K562 (cell line): ENCODE data around the gene HLF. TPM values are rescaled to one million over a fixed set of nuclear protein-coding genes. Genes with fewer than 3 reads are reported as not detected.

Experiments used
- ATAC-seq: fragments of 200-7000 bp; cut with Tn5 transposase; 3 replicates; pipeline ENCODE4 v1.9.1; 2020; ENCODE audit warnings: moderate library complexity
- BruUV-seq: library from RNA; stranded (reverse); fragments of 400-500 nt; replicated peaks from 2 replicates; lab custom pipeline; 2021; lab: Mats Ljungman, UMichigan
- CTCF ChIA-PET: fragments of 300-600 bp; formaldehyde crosslinking; extraction: SDS; loops from one replicate; lab custom pipeline; 2021; ENCODE audit warnings: low intra/inter-chr PET ratio; lab: Yijun Ruan, JAX
- POLR2A ChIA-PET: fragments of 300-600, 350-650 bp; sonication (Branson Sonifier 250); formaldehyde crosslinking; extraction: SDS; loops from one replicate; lab custom pipeline; 2021; ENCODE audit warnings: antibody characterized with exemption, inconsistent platforms; lab: Yijun Ruan, JAX
- DNase-seq, 4 experiments: peaks; one replicate each; pipeline versions ENCODE4 v3.0.0 to v3.0.0-alpha.2; 2011 to 2018; ENCODE audit warnings: low spot score in 3 of 4, mixed read lengths in 3 of 4; ENCODE audit errors: extremely low read depth in 1 of 4
- FAIRE-seq: peaks from 2 replicates; lab custom pipeline; 2011; peaks lifted over from hg19 to GRCh38; lab: Jason Lieb, UNC
- H2AFZ ChIP-seq: 2 replicates; pipeline ENCODE4 v1.6.0; 2011; ENCODE audit warnings: low read depth, low read length, control low read depth, inconsistent platforms
- H3K27ac ChIP-seq: fragments of 200-600 bp; 3 replicates; pipeline ENCODE4 v1.8.0; 2011; ENCODE audit warnings: low read depth, mild to moderate bottlenecking, control low read depth, inconsistent platforms, low read length, moderate library complexity, mixed read lengths; ENCODE audit errors: extremely low read depth
- H3K27me3 ChIP-seq, 2 experiments: fragments of 300-600 bp in 1 of 2; 2 replicates in 1 of 2; 3 replicates in 1 of 2; pipeline versions ENCODE4 v1.6.0 to v1.8.0; 2011; ENCODE audit warnings: inconsistent platforms in 2 of 2, low read length in 2 of 2, mild to moderate bottlenecking in 1 of 2, mixed read lengths in 1 of 2, moderate library complexity in 1 of 2; ENCODE audit not compliant: control insufficient read depth in 2 of 2, insufficient read depth in 2 of 2
- H3K36me3 ChIP-seq: fragments of 300-600 bp; 3 replicates; pipeline ENCODE4 v1.8.0; 2011; ENCODE audit warnings: mild to moderate bottlenecking, low read length, inconsistent platforms; ENCODE audit not compliant: control insufficient read depth, insufficient read depth
- H3K4me1 ChIP-seq, 2 experiments: fragments of 200-600 bp in 1 of 2; replicated peaks in 1 of 2; 2 replicates in 1 of 2; 3 replicates in 1 of 2; pipeline versions ENCODE4 v1.5.1 to v1.8.0; 2011; ENCODE audit warnings: inconsistent platforms in 2 of 2, low read length in 2 of 2, mild to moderate bottlenecking in 1 of 2, mixed read lengths in 1 of 2, moderate library complexity in 1 of 2; ENCODE audit not compliant: control insufficient read depth in 2 of 2, insufficient read depth in 2 of 2
- H3K4me2 ChIP-seq: 2 replicates; pipeline ENCODE4 v1.6.1; 2011; ENCODE audit warnings: low read length, control low read depth, inconsistent platforms, mixed read lengths; ENCODE audit not compliant: insufficient read depth
- H3K4me3 ChIP-seq: fragments of 200-600 bp; sonication (generic), shearing (Covaris generic); 2 replicates; pipeline ENCODE4 v1.5.1; 2016; ENCODE audit warnings: control low read depth, inconsistent platforms
- H3K79me2 ChIP-seq: fragments of 200-600 bp; 3 replicates; pipeline ENCODE4 v1.8.0; 2011; ENCODE audit warnings: low read length, inconsistent platforms; ENCODE audit not compliant: control insufficient read depth, insufficient read depth
- H3K9ac ChIP-seq, 2 experiments: 2 replicates each; pipeline versions ENCODE4 v1.6.0 to v1.6.1; 2011; ENCODE audit warnings: low read depth in 2 of 2, low read length in 2 of 2, control low read depth in 1 of 2, inconsistent platforms in 1 of 2, mild to moderate bottlenecking in 1 of 2, mixed read lengths in 1 of 2; ENCODE audit not compliant: insufficient read depth in 1 of 2
- H3K9me1 ChIP-seq: one replicate; pipeline ENCODE4 v1.6.0; 2011; ENCODE audit warnings: inconsistent platforms, mild to moderate bottlenecking, low read length, moderate library complexity; ENCODE audit not compliant: control insufficient read depth, insufficient read depth
- H3K9me3 ChIP-seq: replicated peaks from 2 replicates; pipeline ENCODE4 v1.5.1; 2011; ENCODE audit warnings: low read depth, low read length, inconsistent platforms; ENCODE audit not compliant: control insufficient read depth, insufficient read depth
- H4K20me1 ChIP-seq: replicated peaks from 2 replicates; pipeline ENCODE4 v1.6.1; 2011; ENCODE audit warnings: low read length, inconsistent platforms, mixed read lengths; ENCODE audit not compliant: control insufficient read depth, insufficient read depth
- ELF1 ChIP-seq: fragments of 200-800 bp; sonication (Bioruptor generic); IDR thresholded peaks from 2 replicates; pipeline ENCODE4 v1.6.1; 2016; ENCODE audit warnings: missing genetic modification characterization, missing compliant biosample characterization
- GABPA ChIP-seq: fragments of 200-800 bp; sonication (Bioruptor generic); conservative IDR thresholded peaks from 2 replicates; pipeline ENCODE4 v1.6.1; 2016; ENCODE audit warnings: low read depth, missing genetic modification characterization, missing compliant biosample characterization
- HOXB6 ChIP-seq: fragments of 250-450 bp; sonication (Bioruptor Pico); IDR thresholded peaks from 2 replicates; pipeline ENCODE4 v1.5.1; 2022; ENCODE audit warnings: mild to moderate bottlenecking, borderline replicate concordance
- KDM4B ChIP-seq, 2 experiments: fragments of 450-650 bp in 1 of 2; sonication (generic) in 1 of 2; IDR thresholded peaks; 2 replicates each; pipeline ENCODE4 v1.6.1; 2016 to 2017; ENCODE audit warnings: borderline replicate concordance in 2 of 2, antibody characterized with exemption in 1 of 2, low read depth in 1 of 2, mild to moderate bottlenecking in 1 of 2
- LCOR ChIP-seq: sonication (generic); formaldehyde crosslinking; IDR thresholded peaks from 2 replicates; pipeline ENCODE4 v1.8.0; 2022; ENCODE audit warnings: mild to moderate bottlenecking, missing genetic modification reagents
- MAFK ChIP-seq: IDR thresholded peaks from 2 replicates; pipeline ENCODE4 v1.6.1; 2011; ENCODE audit warnings: low read length, improper control_type of control experiment
- NFE2 ChIP-seq: IDR thresholded peaks from 2 replicates; pipeline ENCODE4 v1.6.1; 2014; ENCODE audit warnings: antibody characterized with exemption, low read depth
- PHB2 ChIP-seq: fragments of 450-650 bp; IDR thresholded peaks from 2 replicates; pipeline ENCODE4 v1.6.1; 2017; ENCODE audit warnings: low read depth
- POLR3A ChIP-seq: IDR thresholded peaks from 2 replicates; pipeline ENCODE4 v1.6.1; 2011; ENCODE audit warnings: borderline replicate concordance, mild to moderate bottlenecking, moderate library complexity; ENCODE audit not compliant: insufficient read length, insufficient read depth; ENCODE audit errors: extremely low read depth
- SRSF3 ChIP-seq: fragments of 200-400 bp; formaldehyde crosslinking; IDR thresholded peaks from 2 replicates; pipeline ENCODE4 v1.6.1; 2016; ENCODE audit warnings: mild to moderate bottlenecking, low read length, moderate library complexity; ENCODE audit not compliant: insufficient read depth
- TRIM24 ChIP-seq, 2 experiments: fragments of 450-650 bp; IDR thresholded peaks; 2 replicates each; pipeline ENCODE4 v1.6.1; 2016
- ZNF311 ChIP-seq: fragments of 250-450 bp; sonication (Bioruptor Pico); IDR thresholded peaks from 2 replicates; pipeline ENCODE4 v1.4.0; 2020; ENCODE audit warnings: mild to moderate bottlenecking, moderate library complexity
- ZNF717 ChIP-seq: fragments of 250-450 bp; sonication (Bioruptor Pico); IDR thresholded peaks from 2 replicates; pipeline ENCODE4 v1.5.0; 2021
- ZNF766 ChIP-seq: fragments of 200-800 bp; sonication (Bioruptor generic); conservative IDR thresholded peaks from 2 replicates; pipeline ENCODE4 v1.6.1; 2016; ENCODE audit warnings: missing genetic modification characterization, missing compliant biosample characterization
- ZZZ3 ChIP-seq: fragments of 450-650 bp; IDR thresholded peaks from 2 replicates; pipeline ENCODE4 v1.6.1; 2016; ENCODE audit warnings: antibody characterized with exemption, mild to moderate bottlenecking, moderate library complexity
- WGBS: fragments of 100-300 bp; shearing (Covaris generic); methylation state at CpG from one replicate; pipeline ENCODE4 v1.1.6; 2016; ENCODE audit warnings: low coverage, mixed read lengths; ENCODE audit not compliant: insufficient coverage; ENCODE audit errors: missing lambda C conversion rate; 5-methylcytosine and 5-hydroxymethylcytosine counted together
- in situ Hi-C: fragments of 300-500 bp; cut with MboI; formaldehyde crosslinking; loops from 4 replicates; pipeline ENCODE4 v1.15.0; 2018; ENCODE audit warnings: inconsistent platforms, mixed read lengths
- intact Hi-C: fragments of 100-400 bp; cut with micrococcal nuclease; formaldehyde crosslinking; loops from 2 replicates; pipeline ENCODE4 v1.14.2; 2022
- polyA plus RNA-seq, 8 experiments: library from polyadenylated mRNA; depleted of rRNA in 4 of 8; stranded (reverse) in 5 of 8; unstranded in 3 of 8; fragments of >200 nt; fragmentation: Nextera tagmentation in 2 of 8; fragmentation: Illumina TruSeq in 1 of 8; extraction: Ambion mirVana in 2 of 8; extraction: Trizol in 1 of 8; gene quantifications; 2 replicates each; pipeline versions ENCODE4 v1.2.1 to v1.2.3, GENCODE V29; 2011 to 2014; ENCODE audit warnings: inconsistent platforms in 1 of 8, missing spikeins in 1 of 8
- total RNA-seq, 7 experiments: library from RNA; depleted of rRNA in 6 of 7; stranded (reverse); fragments of >200 nt in 6 of 7; fragmentation: Illumina TruSeq in 2 of 7; extraction: Trizol in 2 of 7; gene quantifications; 2 replicates each; pipeline versions ENCODE4 v1.2.1 to v1.2.3, GENCODE V29; 2011 to 2021; ENCODE audit warnings: low replicate concordance in 1 of 7
- TF ChIP-seq, protein P1 (sequence below): fragments of 250-450 bp; sonication (Bioruptor Pico); IDR thresholded peaks from 2 replicates; pipeline ENCODE4 v1.8.0; 2022; ENCODE audit warnings: inconsistent platforms
- TF ChIP-seq, protein P2 (sequence below), 2 experiments: fragments of 450-650 bp in 1 of 2; IDR thresholded peaks; 2 replicates each; pipeline ENCODE4 v1.6.1; 2011 to 2017; ENCODE audit warnings: low read depth in 2 of 2, antibody characterized with exemption in 1 of 2, borderline replicate concordance in 1 of 2, low read length in 1 of 2, mild to moderate bottlenecking in 1 of 2, mixed read lengths in 1 of 2; ENCODE audit not compliant: control insufficient read depth in 1 of 2
- TF ChIP-seq, protein P3 (sequence below): fragments of 450-650 bp; IDR thresholded peaks from 2 replicates; pipeline ENCODE4 v1.6.1; 2016; ENCODE audit warnings: missing biosample characterization, missing genetic modification characterization

The HLF gene
- total and polyA plus RNA-seq, 9 of the 15 experiments (the other 6 are each of a cell fraction or from before 2014, with no cell fraction given): 0.03 to 0.24 (median 0.09) TPM

DNA sequence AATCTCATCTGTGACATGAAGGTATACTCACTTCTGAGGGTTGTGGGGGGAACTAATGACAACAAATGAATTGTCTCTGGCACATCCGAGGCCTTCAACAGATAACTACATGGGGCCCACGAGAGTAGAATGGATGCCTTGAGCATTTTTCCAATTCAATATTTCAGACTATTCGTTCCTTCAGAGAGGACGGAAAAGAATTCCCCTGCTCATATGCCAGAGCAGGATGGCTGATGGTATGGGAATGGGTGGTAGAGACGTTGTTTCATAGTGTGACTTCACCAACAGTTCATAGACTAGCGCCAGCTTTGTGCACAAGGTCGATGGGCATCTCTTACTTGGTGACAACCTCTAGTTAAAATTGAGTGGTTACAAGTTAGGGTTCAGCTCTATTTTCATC, 61.3 kb downstream of the HLF start:
- DNase-seq (no peak), FAIRE-seq (no peak), ATAC-seq (no peak)
- H3K36me3 ChIP-seq: no peaks in the 10 kb centered on the region
- H2AFZ ChIP-seq: no peak overlapping the region
- H3K4me1 ChIP-seq: peaks cover 0 to 14% of the 10 kb centered on the region in 2 experiments; a peak in 4 of 5 replicates
- H3K27ac ChIP-seq: no peak overlapping the region
- TF ChIP-seq KDM4B (IDR thresholded peaks at IDR 0.05; ENCODE audit: borderline replicate concordance in 2 of 2, low read depth in 1 of 2): no peak
- TF ChIP-seq SRSF3: no peak
- TF ChIP-seq TRIM24 (IDR thresholded peaks at IDR 0.05): no peak
- no peak for TF ChIP-seq NFE2
- TF ChIP-seq, protein P1, sequence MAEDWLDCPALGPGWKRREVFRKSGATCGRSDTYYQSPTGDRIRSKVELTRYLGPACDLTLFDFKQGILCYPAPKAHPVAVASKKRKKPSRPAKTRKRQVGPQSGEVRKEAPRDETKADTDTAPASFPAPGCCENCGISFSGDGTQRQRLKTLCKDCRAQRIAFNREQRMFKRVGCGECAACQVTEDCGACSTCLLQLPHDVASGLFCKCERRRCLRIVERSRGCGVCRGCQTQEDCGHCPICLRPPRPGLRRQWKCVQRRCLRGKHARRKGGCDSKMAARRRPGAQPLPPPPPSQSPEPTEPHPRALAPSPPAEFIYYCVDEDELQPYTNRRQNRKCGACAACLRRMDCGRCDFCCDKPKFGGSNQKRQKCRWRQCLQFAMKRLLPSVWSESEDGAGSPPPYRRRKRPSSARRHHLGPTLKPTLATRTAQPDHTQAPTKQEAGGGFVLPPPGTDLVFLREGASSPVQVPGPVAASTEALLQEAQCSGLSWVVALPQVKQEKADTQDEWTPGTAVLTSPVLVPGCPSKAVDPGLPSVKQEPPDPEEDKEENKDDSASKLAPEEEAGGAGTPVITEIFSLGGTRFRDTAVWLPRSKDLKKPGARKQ (CRISPR knock-in tag): no peak
- no peak for TF ChIP-seq POLR3A
- no peak for TF ChIP-seq ZNF311 (CRISPR knock-in tag)
- no peak for TF ChIP-seq ZNF766 (CRISPR knock-in tag)
- TF ChIP-seq, protein P2, sequence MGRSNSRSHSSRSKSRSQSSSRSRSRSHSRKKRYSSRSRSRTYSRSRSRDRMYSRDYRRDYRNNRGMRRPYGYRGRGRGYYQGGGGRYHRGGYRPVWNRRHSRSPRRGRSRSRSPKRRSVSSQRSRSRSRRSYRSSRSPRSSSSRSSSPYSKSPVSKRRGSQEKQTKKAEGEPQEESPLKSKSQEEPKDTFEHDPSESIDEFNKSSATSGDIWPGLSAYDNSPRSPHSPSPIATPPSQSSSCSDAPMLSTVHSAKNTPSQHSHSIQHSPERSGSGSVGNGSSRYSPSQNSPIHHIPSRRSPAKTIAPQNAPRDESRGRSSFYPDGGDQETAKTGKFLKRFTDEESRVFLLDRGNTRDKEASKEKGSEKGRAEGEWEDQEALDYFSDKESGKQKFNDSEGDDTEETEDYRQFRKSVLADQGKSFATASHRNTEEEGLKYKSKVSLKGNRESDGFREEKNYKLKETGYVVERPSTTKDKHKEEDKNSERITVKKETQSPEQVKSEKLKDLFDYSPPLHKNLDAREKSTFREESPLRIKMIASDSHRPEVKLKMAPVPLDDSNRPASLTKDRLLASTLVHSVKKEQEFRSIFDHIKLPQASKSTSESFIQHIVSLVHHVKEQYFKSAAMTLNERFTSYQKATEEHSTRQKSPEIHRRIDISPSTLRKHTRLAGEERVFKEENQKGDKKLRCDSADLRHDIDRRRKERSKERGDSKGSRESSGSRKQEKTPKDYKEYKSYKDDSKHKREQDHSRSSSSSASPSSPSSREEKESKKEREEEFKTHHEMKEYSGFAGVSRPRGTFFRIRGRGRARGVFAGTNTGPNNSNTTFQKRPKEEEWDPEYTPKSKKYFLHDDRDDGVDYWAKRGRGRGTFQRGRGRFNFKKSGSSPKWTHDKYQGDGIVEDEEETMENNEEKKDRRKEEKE (IDR thresholded peaks at IDR 0.05; ENCODE audit: borderline replicate concordance in 1 of 2, control insufficient read depth in 1 of 2, low read depth in 2 of 2, low read length in 1 of 2): no peak
- TF ChIP-seq PHB2: no peak
- TF ChIP-seq ELF1 (tag): no peak
- TF ChIP-seq ZZZ3: no peak
- no peak for TF ChIP-seq MAFK
- no peak for TF ChIP-seq LCOR (CRISPR knock-in tag)
- no peak for TF ChIP-seq ZNF717 (CRISPR knock-in tag)
- TF ChIP-seq, protein P3, sequence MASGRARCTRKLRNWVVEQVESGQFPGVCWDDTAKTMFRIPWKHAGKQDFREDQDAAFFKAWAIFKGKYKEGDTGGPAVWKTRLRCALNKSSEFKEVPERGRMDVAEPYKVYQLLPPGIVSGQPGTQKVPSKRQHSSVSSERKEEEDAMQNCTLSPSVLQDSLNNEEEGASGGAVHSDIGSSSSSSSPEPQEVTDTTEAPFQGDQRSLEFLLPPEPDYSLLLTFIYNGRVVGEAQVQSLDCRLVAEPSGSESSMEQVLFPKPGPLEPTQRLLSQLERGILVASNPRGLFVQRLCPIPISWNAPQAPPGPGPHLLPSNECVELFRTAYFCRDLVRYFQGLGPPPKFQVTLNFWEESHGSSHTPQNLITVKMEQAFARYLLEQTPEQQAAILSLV (tag): no peak
- no peak for TF ChIP-seq GABPA
- TF ChIP-seq HOXB6 (CRISPR knock-in tag): no peak
- H3K27me3 ChIP-seq: no peaks in the 10 kb centered on the region
- H3K9ac ChIP-seq: no peak overlapping the region
- H3K4me3 ChIP-seq: no peak overlapping the region
- intact Hi-C loops: no loop called here
- 71% methylated on average over 7 of the region's 7 CpGs for WGBS
- ChIA-PET CTCF (no interaction called here), POLR2A (interaction anchor here (0.9 to 1.4 kb wide), 2 partner anchors 16 to 22 kb away, joined by 3 read pairs; no protein-coding TSS in a partner anchor)
- BruUV-seq: no TSS peak
- no peaks in the 10 kb centered on the region for H3K79me2 ChIP-seq
- H3K4me2 ChIP-seq: no peak overlapping the region
- H3K9me3 ChIP-seq: no peaks in the 10 kb centered on the region
- no peaks in the 10 kb centered on the region for H4K20me1 ChIP-seq
- H3K9me1 ChIP-seq: no peaks in the 10 kb centered on the region
- in situ Hi-C loops: no loop called here
